Natural killer cell (primary cell): ENCODE data around the gene KLK13. TPM values are rescaled to one million over a fixed set of nuclear protein-coding genes. Genes with fewer than 3 reads are reported as not detected.

Experiments
- ATAC-seq, 3 donors: fragments of 150-1000 bp in 2 of 3; fragments of 200-7000 bp in 1 of 3; cut with Tn5 transposase; 1 replicate in 1 of 3; 2 replicates in 2 of 3; pipeline ENCODE4 v1.10.0; 2021; ENCODE audit warnings: mild to moderate bottlenecking in 2 of 3, moderate library complexity in 2 of 3
- DNase-seq, 2 donors: peaks; one replicate each; pipeline versions ENCODE4 v3.0.0 to v3.0.0-alpha.2; 2013 to 2021; ENCODE audit warnings: mixed read lengths in 1 of 2
- H3K27ac ChIP-seq: one replicate; pipeline ENCODE4 v1.5.1; 2013; ENCODE audit warnings: mild to moderate bottlenecking, low read length
- H3K27me3 ChIP-seq: one replicate; pipeline ENCODE4 v1.6.1; 2013; ENCODE audit warnings: low read length; ENCODE audit not compliant: control insufficient read depth, insufficient read depth
- H3K36me3 ChIP-seq: one replicate; pipeline ENCODE4 v1.6.1; 2013; ENCODE audit warnings: low read length; ENCODE audit not compliant: control insufficient read depth, insufficient read depth
- H3K4me1 ChIP-seq: one replicate; pipeline ENCODE4 v1.6.1; 2013; ENCODE audit warnings: low read length; ENCODE audit not compliant: control insufficient read depth, insufficient read depth
- H3K4me3 ChIP-seq: one replicate; pipeline ENCODE4 v1.5.1; 2013; ENCODE audit warnings: low read length
- H3K9me3 ChIP-seq: one replicate; pipeline ENCODE4 v1.6.1; 2013; ENCODE audit warnings: low read length; ENCODE audit not compliant: control insufficient read depth, insufficient read depth
- H3K27ac Mint-ChIP-seq, 2 donors: one replicate each; pipeline ENCODE4 v1.8.0; 2022; ENCODE audit warnings: mild to moderate bottlenecking in 2 of 2, mixed read lengths in 2 of 2, moderate library complexity in 1 of 2
- H3K27me3 Mint-ChIP-seq, 2 donors: one replicate each; pipeline ENCODE4 v1.8.0; 2022; ENCODE audit warnings: low read depth in 2 of 2, mixed read lengths in 2 of 2
- H3K36me3 Mint-ChIP-seq: one replicate; pipeline ENCODE4 v1.8.0; 2022; ENCODE audit warnings: mixed read lengths
- H3K4me1 Mint-ChIP-seq, 2 donors: one replicate each; pipeline ENCODE4 v1.8.0; 2022; ENCODE audit warnings: mixed read lengths in 2 of 2
- H3K4me3 Mint-ChIP-seq: one replicate; pipeline ENCODE4 v1.8.0; 2022; ENCODE audit warnings: mild to moderate bottlenecking, moderate library complexity, mixed read lengths
- H3K9me3 Mint-ChIP-seq, 2 donors: one replicate each; pipeline ENCODE4 v1.8.0; 2022; ENCODE audit warnings: mixed read lengths in 2 of 2
- CTCF ChIP-seq: fragments of 200-600 bp; IDR thresholded peaks from one replicate; pipeline ENCODE4 v1.8.0; 2022; ENCODE audit warnings: antibody characterized with exemption
- WGBS: methylation state at CpG from one replicate; pipeline ENCODE4 v1.1.7; 2013; ENCODE audit warnings: missing lambda C conversion rate; ENCODE audit not compliant: insufficient coverage; 5-methylcytosine and 5-hydroxymethylcytosine counted together
- intact Hi-C: fragments of 100-400 bp; cut with micrococcal nuclease; formaldehyde crosslinking; loops from one replicate; pipeline ENCODE4 v1.14.2; 2022
- total RNA-seq, 4 donors: library from RNA; stranded (reverse); fragments of 120-200 nt in 1 of 4; gene quantifications; one replicate each; pipeline versions ENCODE4 v1.2.3 to v1.2.4, GENCODE V29; 2013 to 2022

Gene KLK13
- total RNA-seq, 3 donors from 2014 or later (not counting 1 experiment from before 2014, with no cell fraction given), result not detected

GRCh38 chr19:51016798-51017683, 47.9 kb downstream of the KLK13 start:
- Histone ChIP-seq H3K27me3 (peaks cover 24% of the 10 kb centered on the region), H3K36me3 (no peaks in the 10 kb centered on the region), H3K4me3 (no peak overlapping the region), H3K9me3 (no peaks in the 10 kb centered on the region), H3K4me1 (peaks cover 28% of the 10 kb centered on the region), H3K27ac (no peak overlapping the region)
- Mint-ChIP-seq H3K27ac (no peak overlapping the region), H3K4me3 (peak overlapping the region; percentile 74), H3K27me3 (peaks cover 46 to 63% of the 10 kb centered on the region in 2 donors), H3K36me3 (no peaks in the 10 kb centered on the region), H3K9me3 (no peaks in the 10 kb centered on the region), H3K4me1 (peaks cover 17 to 23% of the 10 kb centered on the region in 2 donors)
- TF ChIP-seq CTCF, result peak; percentile 74
- intact Hi-C loops, result no loop called here
- ATAC-seq, result peak in 2 of 3 donors; percentile 29 to 58
- 4% methylated on average over 68 of the region's 68 CpGs for WGBS
- DNase-seq, result peak; percentile 39 to 64

- Mint-ChIP-seq H3K4me3 (peak overlapping the region; percentile 37), H3K27me3 (peaks cover 50 to 69% of the 10 kb centered on the region in 2 donors), H3K36me3 (no peaks in the 10 kb centered on the region), H3K9me3 (no peaks in the 10 kb centered on the region), H3K27ac (no peak overlapping the region), H3K4me1 (peaks cover 17 to 23% of the 10 kb centered on the region in 2 donors)
- TF ChIP-seq CTCF, result no peak
- Histone ChIP-seq H3K27ac (no peak overlapping the region), H3K27me3 (peaks cover 24% of the 10 kb centered on the region), H3K9me3 (no peaks in the 10 kb centered on the region), H3K36me3 (no peaks in the 10 kb centered on the region), H3K4me3 (no peak overlapping the region), H3K4me1 (peaks cover 28% of the 10 kb centered on the region)
- DNase-seq (no peak), ATAC-seq (no peak)
- WGBS, result 87% methylated on average over 19 of the region's 19 CpGs
- intact Hi-C loops, result no loop called here
Measured at GRCh38 chr19:51015691-51016267, 49.1 kb downstream of the KLK13 start.

GRCh38 chr19:51014242-51014641, 50.6 kb downstream of the KLK13 start:
- 84% methylated on average over 6 of the region's 6 CpGs for WGBS
- Histone ChIP-seq H3K27me3 (peaks cover 19% of the 10 kb centered on the region), H3K4me1 (peaks cover 21% of the 10 kb centered on the region), H3K27ac (no peak overlapping the region), H3K9me3 (no peaks in the 10 kb centered on the region), H3K4me3 (no peak overlapping the region), H3K36me3 (no peaks in the 10 kb centered on the region)
- H3K27me3 Mint-ChIP-seq, result peaks cover 55 to 74% of the 10 kb centered on the region in 2 donors
- H3K36me3 Mint-ChIP-seq, result no peaks in the 10 kb centered on the region
- DNase-seq, result no peak
- H3K9me3 Mint-ChIP-seq, result no peaks in the 10 kb centered on the region
- H3K4me3 Mint-ChIP-seq, result no peak overlapping the region
- TF ChIP-seq CTCF, result no peak
- ATAC-seq, result no peak
- H3K27ac Mint-ChIP-seq, result no peak overlapping the region
- intact Hi-C loops, result no loop called here
- peaks cover 10 to 17% of the 10 kb centered on the region in 2 donors for H3K4me1 Mint-ChIP-seq
